GM18505 (cell line): ENCODE data around the gene ZBTB42.

ENCODE experiments used
- ATAC-seq: cut with Tn5 transposase; IDR thresholded peaks from one replicate; pipeline ENCODE4 v1.9.1; 2021; ENCODE audit not compliant: unreplicated experiment
- POLR2A ChIP-seq: IDR thresholded peaks from 4 replicates; pipeline ENCODE4 v1.6.1; 2011; ENCODE audit warnings: borderline replicate concordance; ENCODE audit not compliant: insufficient read depth, insufficient read length; ENCODE audit errors: extremely low read depth

The ZBTB42 gene

GRCh38 chr14:104758981-104759969 lies 41.6 kb upstream of the ZBTB42 start:
- no peak for ATAC-seq
- no peak for TF ChIP-seq POLR2A

DNA sequence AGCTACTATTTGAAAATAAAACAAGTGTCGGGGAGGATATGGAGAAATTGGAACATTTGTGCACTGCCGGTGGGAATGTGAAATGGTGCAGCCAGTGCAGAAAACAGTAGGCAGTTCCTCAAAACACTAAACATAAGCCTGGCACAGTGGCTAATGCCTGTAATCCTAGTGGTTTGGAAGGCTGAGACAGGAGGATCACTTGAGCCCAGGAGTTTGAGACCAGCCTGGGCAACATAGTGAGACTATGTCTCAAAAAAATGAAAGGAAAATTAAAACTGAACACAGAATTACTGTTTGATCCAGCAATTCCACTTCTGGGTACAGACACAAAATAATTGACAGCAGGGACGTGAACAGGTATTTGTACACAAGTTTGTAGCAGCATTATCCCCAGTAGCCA lies 35.4 kb upstream of the ZBTB42 start:
- no peak for TF ChIP-seq POLR2A
- ATAC-seq, result no peak

GRCh38 chr14:104766256-104766862 lies 34.5 kb upstream of the ZBTB42 start:
- no peak for ATAC-seq
- no peak for TF ChIP-seq POLR2A

DNA sequence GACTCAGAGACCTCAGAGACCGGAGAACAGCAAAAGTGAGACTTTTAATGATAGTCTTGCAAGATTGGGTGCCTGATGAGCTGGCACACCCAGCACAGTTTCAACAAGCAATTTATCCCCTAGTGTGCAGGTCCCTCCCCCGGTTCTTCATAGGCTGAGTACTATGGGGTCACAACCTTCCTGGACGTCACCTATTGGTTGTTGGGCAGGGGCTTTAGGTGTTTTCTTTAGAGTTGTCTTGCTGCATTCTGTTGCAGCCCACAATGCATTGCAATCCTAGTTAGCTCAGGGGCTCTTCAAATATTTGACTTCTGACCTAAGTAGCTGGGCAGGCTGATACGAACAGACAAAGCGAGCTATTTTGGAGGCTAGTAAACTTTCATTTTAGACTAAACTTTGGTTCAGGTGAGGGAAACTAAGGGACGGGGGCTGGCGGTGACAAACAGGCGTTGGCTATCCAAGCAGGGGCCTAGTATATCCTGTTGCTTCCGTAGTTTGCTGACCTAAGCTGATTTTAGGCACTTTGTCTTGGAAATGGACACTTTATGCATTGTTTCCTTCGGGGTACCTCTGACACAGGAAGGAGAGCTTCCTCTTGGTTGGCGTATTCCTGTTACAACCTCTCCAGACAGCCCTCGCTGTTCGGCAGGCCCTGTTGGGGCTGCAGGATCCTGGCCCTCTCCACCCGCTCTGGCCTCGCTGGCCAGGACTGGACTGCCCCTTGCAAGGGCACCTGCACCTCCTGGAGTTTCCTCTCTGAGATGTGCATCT lies 33.9 kb upstream of the ZBTB42 start:
- no peak for TF ChIP-seq POLR2A
- no peak for ATAC-seq

DNA sequence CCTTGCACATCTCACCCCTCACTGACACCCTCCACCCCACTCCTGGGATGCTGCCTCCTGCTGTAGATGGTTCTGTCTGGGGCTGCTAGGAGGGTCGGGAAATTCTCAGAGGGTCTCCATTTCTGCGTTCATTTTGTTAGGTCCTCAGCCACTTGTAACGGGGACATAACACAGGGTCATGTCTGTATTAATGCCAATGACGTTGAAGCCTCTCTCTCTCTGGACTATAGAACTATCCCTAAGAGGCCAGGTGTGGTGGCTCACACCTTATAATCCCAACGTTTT lies 33.3 kb upstream of the ZBTB42 start:
- no peak for ATAC-seq
- no peak for TF ChIP-seq POLR2A

- TF ChIP-seq POLR2A, result no peak
- ATAC-seq, result peak; percentile 68
Observed at GRCh38 chr14:104768437-104769323, 32.2 kb upstream of the ZBTB42 start.

DNA sequence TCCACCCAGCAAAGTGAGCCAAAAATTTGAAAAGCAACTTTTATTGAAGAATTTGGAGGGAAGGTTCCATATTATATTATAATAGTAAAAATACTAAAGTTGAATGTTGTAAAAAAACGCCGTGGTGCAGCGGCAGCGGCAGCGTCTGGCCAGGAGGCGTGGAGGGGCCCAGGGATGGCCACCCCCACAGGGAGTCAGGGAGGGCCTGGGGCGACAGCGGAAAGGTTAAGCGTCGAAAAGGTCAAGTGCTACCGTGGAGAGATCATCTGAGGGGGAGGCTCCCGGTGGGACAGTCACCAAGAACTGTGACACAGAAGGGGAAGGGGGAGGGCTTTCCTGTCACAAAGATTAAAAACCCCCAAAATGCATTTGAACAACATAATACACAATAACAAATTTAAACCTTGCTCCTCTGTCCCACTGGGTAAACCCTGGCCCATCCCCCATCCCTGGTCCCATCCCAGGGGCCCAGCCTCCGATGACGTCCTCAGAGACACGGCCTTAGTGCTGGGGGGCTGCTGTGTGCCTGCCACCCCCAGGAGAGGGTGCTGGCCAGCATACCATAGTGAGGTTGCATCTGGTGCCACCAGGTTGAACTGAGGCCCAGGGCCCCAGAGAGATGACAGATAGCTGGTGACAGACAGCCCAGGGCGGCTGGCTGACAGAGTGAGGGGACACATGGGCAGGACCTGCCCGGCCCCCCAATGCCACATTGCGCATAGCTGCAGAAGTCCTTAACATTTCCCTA lies 31.4 kb upstream of the ZBTB42 start:
- no peak for TF ChIP-seq POLR2A
- ATAC-seq, result no peak

- no peak for TF ChIP-seq POLR2A
- ATAC-seq, result no peak
Observed at GRCh38 chr14:104770072-104770579, 30.8 kb upstream of the ZBTB42 start.

DNA sequence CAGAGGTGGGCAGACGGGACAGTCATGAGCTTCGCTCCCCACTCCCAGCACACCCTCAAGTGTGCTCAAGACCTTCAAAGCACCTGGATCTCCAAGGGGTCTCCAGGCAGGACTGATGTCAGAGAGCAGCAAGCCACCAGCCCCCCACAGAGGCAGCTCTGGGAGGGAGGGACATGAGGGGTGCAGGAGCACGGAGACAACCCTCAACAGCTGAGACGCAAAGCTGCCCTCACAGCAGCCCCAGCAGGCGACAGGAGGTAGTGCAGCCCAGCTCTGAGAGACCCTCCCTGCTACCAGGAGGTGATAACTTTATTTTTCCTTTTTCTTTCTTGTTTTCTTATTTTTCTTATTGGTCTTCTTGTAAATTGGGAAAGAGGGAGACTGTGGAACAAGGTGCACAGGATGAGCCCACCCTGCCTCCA lies 30.0 kb upstream of the ZBTB42 start:
- TF ChIP-seq POLR2A, result no peak
- no peak for ATAC-seq

DNA sequence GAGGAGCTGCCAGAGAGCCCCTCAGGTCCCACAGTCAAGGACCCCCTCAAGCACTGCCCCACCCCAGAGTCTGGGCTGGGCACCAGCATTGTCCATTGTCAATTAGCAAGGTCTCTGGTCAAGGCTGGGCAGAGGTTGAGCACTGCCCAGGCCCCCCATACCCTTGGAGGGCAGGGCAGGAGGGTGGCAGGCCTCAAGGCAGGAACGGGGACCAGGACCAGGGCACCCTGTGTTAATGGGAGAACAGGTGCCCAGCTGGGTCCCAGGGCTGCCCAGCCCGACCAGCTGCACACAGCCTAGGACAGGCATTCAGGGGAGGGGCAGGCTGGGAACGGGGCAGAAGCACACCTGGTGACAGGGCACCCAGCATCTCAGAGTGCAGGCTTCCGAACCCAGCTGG lies 29.5 kb upstream of the ZBTB42 start:
- ATAC-seq, result no peak
- TF ChIP-seq POLR2A, result no peak

- no peak for TF ChIP-seq POLR2A
- no peak for ATAC-seq
Observed at GRCh38 chr14:104771918-104772706, 28.8 kb upstream of the ZBTB42 start.

DNA sequence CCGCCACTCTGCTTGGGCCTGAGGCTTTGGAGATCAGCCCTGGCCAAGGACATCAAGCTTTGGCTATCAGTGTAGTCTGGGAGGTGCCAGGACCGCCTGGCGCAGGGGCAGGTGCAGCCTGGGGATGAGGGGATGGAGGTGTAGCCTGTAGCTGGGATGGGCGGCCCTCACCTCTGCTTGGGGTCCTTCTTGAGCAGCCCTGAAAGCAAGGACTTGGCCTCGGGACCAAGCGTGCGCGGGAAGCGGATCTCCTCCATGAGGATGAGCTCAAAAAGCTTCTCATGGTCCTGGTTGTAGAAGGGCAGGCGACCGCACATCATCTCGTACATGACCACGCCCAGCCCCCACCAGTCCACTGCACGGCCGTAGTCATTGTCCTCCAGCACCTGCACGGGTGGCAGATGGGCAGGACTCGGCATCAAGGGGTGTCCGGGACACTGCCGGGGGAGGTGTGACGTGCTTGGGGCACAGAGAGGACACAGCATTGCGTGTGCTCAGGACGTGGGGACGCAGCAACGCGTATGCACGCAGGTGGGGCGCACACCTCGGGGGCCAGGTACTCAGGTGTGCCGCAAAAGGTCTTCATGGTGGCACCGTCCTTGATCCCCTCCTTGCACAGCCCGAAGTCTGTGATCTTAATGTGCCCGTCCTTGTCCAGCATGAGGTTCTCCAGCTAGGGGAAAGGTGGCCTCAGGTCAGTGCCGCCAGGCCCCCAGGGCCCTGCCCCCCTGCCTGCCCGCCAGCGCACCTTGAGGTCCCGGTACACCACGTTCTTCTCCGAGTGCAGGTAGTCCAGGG lies 28.0 kb upstream of the ZBTB42 start:
- no peak for TF ChIP-seq POLR2A
- no peak for ATAC-seq
